Loucy (cell line): Measurements from ENCODE around the gene ZSCAN4.

Experiments
- H2AFZ ChIP-seq: fragments of 200-600 bp; sonication (generic); 2 replicates; pipeline ENCODE4 v1.6.0; 2016; ENCODE audit warnings: antibody characterized with exemption, mild to moderate bottlenecking, low read length, moderate library complexity
- H3F3A ChIP-seq: fragments of 200-600 bp; 2 replicates; pipeline ENCODE4 v1.6.0; 2016; ENCODE audit warnings: antibody characterized with exemption, low read depth, mild to moderate bottlenecking
- H3K27me3 ChIP-seq: fragments of 200-600 bp; sonication (generic); 2 replicates; pipeline ENCODE4 v1.6.1; 2014; ENCODE audit warnings: low read length, mild to moderate bottlenecking; ENCODE audit not compliant: insufficient read depth, poor library complexity, severe bottlenecking
- H3K36me3 ChIP-seq: fragments of 200-600 bp; sonication (generic); 2 replicates; pipeline ENCODE4 v1.6.1; 2016; ENCODE audit warnings: low read length; ENCODE audit not compliant: insufficient read depth
- H3K4me1 ChIP-seq: fragments of 200-600 bp; sonication (generic); 2 replicates; pipeline ENCODE4 v1.5.1; 2014; ENCODE audit warnings: low read length, mild to moderate bottlenecking; ENCODE audit not compliant: insufficient read depth, poor library complexity, severe bottlenecking
- H3K4me2 ChIP-seq: fragments of 200-600 bp; sonication (generic); 2 replicates; pipeline ENCODE4 v1.6.0; 2014; ENCODE audit warnings: antibody characterized with exemption, low read length, low read depth, mild to moderate bottlenecking; ENCODE audit not compliant: poor library complexity, severe bottlenecking
- H3K4me3 ChIP-seq: fragments of 200-600 bp; sonication (generic); 2 replicates; pipeline ENCODE4 v1.5.1; 2014; ENCODE audit warnings: low read length, mild to moderate bottlenecking, mixed read lengths; ENCODE audit not compliant: poor library complexity, severe bottlenecking
- H3K79me2 ChIP-seq: fragments of 200-600 bp; sonication (generic); 2 replicates; pipeline ENCODE4 v1.6.1; 2014; ENCODE audit warnings: low read length; ENCODE audit not compliant: insufficient read depth
- H3K9ac ChIP-seq: fragments of 200-600 bp; sonication (generic); 2 replicates; pipeline ENCODE4 v1.6.0; 2014; ENCODE audit warnings: mild to moderate bottlenecking, low read depth, low read length, moderate library complexity; ENCODE audit not compliant: poor library complexity, severe bottlenecking
- H3K9me2 ChIP-seq: fragments of 200-600 bp; sonication (generic); replicated peaks from 2 replicates; pipeline ENCODE4 v1.6.1; 2016; ENCODE audit warnings: low read depth, low read length, mixed read lengths
- H3K9me3 ChIP-seq: fragments of 200-600 bp; sonication (generic); 2 replicates; pipeline ENCODE4 v1.6.1; 2014; ENCODE audit warnings: mild to moderate bottlenecking, antibody characterized with exemption, low read length, low read depth; ENCODE audit not compliant: insufficient read depth
- H4K20me1 ChIP-seq: fragments of 200-600 bp; sonication (generic); 2 replicates; pipeline ENCODE4 v1.6.0; 2014; ENCODE audit warnings: antibody characterized with exemption, low read length, mild to moderate bottlenecking; ENCODE audit not compliant: insufficient read depth, poor library complexity, severe bottlenecking
- EZH2phosphoT487 ChIP-seq: fragments of 200-600 bp; IDR thresholded peaks from 2 replicates; pipeline ENCODE4 v1.6.1; 2018; ENCODE audit warnings: antibody characterized with exemption, mild to moderate bottlenecking, moderate library complexity, borderline replicate concordance
- TF ChIP-seq, protein P1 (sequence below): fragments of 200-600 bp; sonication (generic); conservative IDR thresholded peaks from 2 replicates; pipeline ENCODE4 v1.5.1; 2014; ENCODE audit warnings: mild to moderate bottlenecking, antibody characterized with exemption, low read length

Gene ZSCAN4, protein sequence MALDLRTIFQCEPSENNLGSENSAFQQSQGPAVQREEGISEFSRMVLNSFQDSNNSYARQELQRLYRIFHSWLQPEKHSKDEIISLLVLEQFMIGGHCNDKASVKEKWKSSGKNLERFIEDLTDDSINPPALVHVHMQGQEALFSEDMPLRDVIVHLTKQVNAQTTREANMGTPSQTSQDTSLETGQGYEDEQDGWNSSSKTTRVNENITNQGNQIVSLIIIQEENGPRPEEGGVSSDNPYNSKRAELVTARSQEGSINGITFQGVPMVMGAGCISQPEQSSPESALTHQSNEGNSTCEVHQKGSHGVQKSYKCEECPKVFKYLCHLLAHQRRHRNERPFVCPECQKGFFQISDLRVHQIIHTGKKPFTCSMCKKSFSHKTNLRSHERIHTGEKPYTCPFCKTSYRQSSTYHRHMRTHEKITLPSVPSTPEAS

DNA sequence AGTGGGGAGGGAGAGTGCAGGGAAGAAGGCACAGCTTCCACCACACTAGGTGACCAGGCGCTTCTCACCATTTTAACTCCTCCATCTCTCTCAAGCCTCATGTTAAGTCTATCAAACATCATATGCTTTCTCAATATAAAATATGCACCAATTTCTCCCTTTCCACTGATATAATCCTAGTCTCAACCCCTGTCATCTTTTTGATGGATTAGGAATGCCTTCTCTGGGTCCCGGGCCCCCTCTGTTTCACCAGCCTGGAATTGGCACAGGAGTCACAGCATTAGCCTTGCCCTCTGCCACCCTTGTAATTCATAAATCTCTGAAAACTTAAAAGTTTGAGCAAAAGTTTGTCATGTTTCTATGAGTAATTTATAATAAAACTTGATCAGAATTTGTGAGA is at the start of gene ZSCAN4:
TSS of gene ZSCAN4 (plus strand) at position 301 of the 400 bp plus-strand sequence. CDS start 7,211 bp downstream, outside the sequence.
- Histone ChIP-seq H3K4me3 (no peak within 1 kb of the TSS), H3K9ac (no peak within 1 kb of the TSS), H3K4me2 (no peak within 1 kb of the TSS), H3K79me2 (no peaks in the 10 kb centered on the region), H3K27me3 (no peaks in the 10 kb centered on the region), H3F3A (no peaks in the 10 kb centered on the region), H4K20me1 (no peaks in the 10 kb centered on the region), H3K9me3 (no peaks in the 10 kb centered on the region; the same call in 1 of the 2 replicates), H2AFZ (no peak within 1 kb of the TSS), H3K36me3 (no peaks in the 10 kb centered on the region), H3K4me1 (no peaks in the 10 kb centered on the region), H3K9me2 (no peaks in the 10 kb centered on the region)
- TF ChIP-seq, protein P1, sequence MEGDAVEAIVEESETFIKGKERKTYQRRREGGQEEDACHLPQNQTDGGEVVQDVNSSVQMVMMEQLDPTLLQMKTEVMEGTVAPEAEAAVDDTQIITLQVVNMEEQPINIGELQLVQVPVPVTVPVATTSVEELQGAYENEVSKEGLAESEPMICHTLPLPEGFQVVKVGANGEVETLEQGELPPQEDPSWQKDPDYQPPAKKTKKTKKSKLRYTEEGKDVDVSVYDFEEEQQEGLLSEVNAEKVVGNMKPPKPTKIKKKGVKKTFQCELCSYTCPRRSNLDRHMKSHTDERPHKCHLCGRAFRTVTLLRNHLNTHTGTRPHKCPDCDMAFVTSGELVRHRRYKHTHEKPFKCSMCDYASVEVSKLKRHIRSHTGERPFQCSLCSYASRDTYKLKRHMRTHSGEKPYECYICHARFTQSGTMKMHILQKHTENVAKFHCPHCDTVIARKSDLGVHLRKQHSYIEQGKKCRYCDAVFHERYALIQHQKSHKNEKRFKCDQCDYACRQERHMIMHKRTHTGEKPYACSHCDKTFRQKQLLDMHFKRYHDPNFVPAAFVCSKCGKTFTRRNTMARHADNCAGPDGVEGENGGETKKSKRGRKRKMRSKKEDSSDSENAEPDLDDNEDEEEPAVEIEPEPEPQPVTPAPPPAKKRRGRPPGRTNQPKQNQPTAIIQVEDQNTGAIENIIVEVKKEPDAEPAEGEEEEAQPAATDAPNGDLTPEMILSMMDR = no peak
- no peak for TF ChIP-seq EZH2phosphoT487

DNA sequence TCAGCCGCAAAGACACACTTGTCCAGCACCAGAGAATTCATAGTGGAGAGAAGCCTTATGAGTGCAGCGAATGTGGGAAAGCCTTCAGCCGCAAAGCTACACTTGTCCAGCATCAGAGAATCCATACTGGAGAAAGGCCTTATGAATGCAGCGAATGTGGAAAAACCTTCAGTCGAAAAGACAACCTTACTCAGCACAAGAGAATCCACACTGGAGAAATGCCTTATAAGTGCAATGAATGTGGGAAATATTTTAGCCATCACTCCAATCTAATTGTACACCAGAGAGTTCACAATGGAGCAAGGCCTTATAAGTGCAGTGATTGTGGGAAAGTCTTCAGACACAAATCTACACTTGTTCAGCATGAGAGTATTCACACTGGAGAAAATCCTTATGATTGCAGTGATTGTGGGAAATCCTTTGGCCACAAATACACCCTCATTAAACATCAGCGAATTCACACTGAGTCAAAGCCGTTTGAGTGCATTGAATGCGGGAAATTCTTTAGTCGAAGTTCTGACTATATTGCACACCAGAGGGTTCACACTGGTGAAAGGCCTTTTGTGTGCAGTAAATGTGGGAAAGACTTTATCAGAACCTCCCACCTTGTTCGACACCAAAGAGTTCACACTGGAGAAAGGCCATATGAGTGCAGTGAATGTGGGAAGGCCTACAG is 47.9 kb upstream of the ZSCAN4 start:
- Histone ChIP-seq H3K4me2 (no peak overlapping the region), H3K4me3 (no peak overlapping the region), H3F3A (no peaks in the 10 kb centered on the region), H4K20me1 (no peaks in the 10 kb centered on the region), H3K36me3 (peaks cover 84% of the 10 kb centered on the region), H3K9ac (no peak overlapping the region), H3K9me3 (peaks cover 92% of the 10 kb centered on the region), H3K79me2 (peaks cover 66% of the 10 kb centered on the region), H3K9me2 (no peaks in the 10 kb centered on the region), H2AFZ (no peak overlapping the region), H3K4me1 (peaks cover 11% of the 10 kb centered on the region), H3K27me3 (peaks cover 9% of the 10 kb centered on the region)
- TF ChIP-seq EZH2phosphoT487 = no peak
- TF ChIP-seq, protein P1 = no peak

DNA sequence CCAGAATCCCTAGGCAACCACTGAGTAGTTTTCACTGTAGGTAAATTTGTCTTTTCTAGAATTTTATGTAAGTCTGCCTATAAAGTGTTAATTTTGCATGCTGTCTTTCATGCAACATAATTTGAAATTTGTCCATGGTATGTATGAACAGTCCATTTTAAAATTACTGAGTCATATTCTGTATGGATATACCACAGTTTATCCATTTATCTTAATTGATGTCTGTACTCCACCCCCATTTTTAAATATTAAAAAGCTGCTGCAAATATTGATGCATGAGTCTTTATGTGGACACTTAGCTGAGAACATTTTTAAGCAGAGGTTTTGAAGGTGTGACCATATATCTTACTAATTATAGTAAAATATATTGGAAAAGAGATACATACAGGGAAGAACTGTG is 45.6 kb upstream of the ZSCAN4 start:
- H2AFZ ChIP-seq = no peak overlapping the region
- H4K20me1 ChIP-seq = no peaks in the 10 kb centered on the region
- H3K4me1 ChIP-seq = no peaks in the 10 kb centered on the region
- peaks cover 66% of the 10 kb centered on the region for H3K36me3 ChIP-seq
- TF ChIP-seq EZH2phosphoT487 = no peak
- TF ChIP-seq, protein P1 = no peak
- H3K27me3 ChIP-seq = peaks cover 9% of the 10 kb centered on the region
- H3F3A ChIP-seq = no peaks in the 10 kb centered on the region
- no peak overlapping the region for H3K4me2 ChIP-seq
- no peaks in the 10 kb centered on the region for H3K9me2 ChIP-seq
- no peak overlapping the region for H3K4me3 ChIP-seq
- peaks cover 44% of the 10 kb centered on the region for H3K79me2 ChIP-seq
- H3K9ac ChIP-seq = no peak overlapping the region
- peaks cover 75% of the 10 kb centered on the region for H3K9me3 ChIP-seq
